Body of pancreas (tissue), 4 donors: ENCODE results near the gene G3BP1. TPM values are rescaled to one million over a fixed set of nuclear protein-coding genes. Genes with fewer than 3 reads are reported as not detected.

Experiments used
- ATAC-seq: fragments of 150-250 bp; one replicate; pipeline ENCODE4 v1.9.1; 2016
- DNase-seq, 4 donors: peaks; one replicate each; pipeline ENCODE4 v3.0.0-alpha.2; 2019
- H3K27ac ChIP-seq, 4 donors: fragments of 200-600 bp; sonication (generic); 1 replicate in 3 of 4; 2 replicates in 1 of 4; pipeline versions ENCODE4 v1.5.1 to v1.6.1; 2016 to 2019; ENCODE audit warnings: mild to moderate bottlenecking in 1 of 4, mixed read lengths in 1 of 4, moderate library complexity in 1 of 4
- H3K27me3 ChIP-seq, 2 donors: fragments of 200-600 bp; sonication (generic); one replicate each; pipeline ENCODE4 v1.6.0; 2016; ENCODE audit warnings: mild to moderate bottlenecking in 1 of 2
- H3K36me3 ChIP-seq, 2 donors: fragments of 200-600 bp; sonication (generic); replicated peaks in 1 of 2; 2 replicates each; pipeline ENCODE4 v1.5.1; 2016; ENCODE audit warnings: low read depth in 2 of 2; ENCODE audit not compliant: insufficient read depth in 1 of 2
- H3K4me1 ChIP-seq: fragments of 200-600 bp; sonication (generic); one replicate; pipeline ENCODE4 v1.6.0; 2016
- H3K4me3 ChIP-seq, 2 donors: fragments of 200-600 bp; sonication (generic); 1 replicate in 1 of 2; 2 replicates in 1 of 2; pipeline ENCODE4 v1.5.1; 2016 to 2019
- H3K9me3 ChIP-seq, 3 donors: fragments of 200-600 bp; sonication (generic); 1 replicate in 2 of 3; 2 replicates in 1 of 3; pipeline ENCODE4 v1.5.1; 2016
- CTCF ChIP-seq, 7 experiments: fragments of 450-650 bp in 4 of 7; fragments of 200-600 bp in 3 of 7; sonication (generic) in 3 of 7; IDR thresholded peaks; one replicate each; pipeline ENCODE4 v1.5.1; 2016 to 2019; ENCODE audit warnings: antibody characterized with exemption in 7 of 7
- POLR2A ChIP-seq, 3 donors: fragments of 450-650 bp; IDR thresholded peaks; one replicate each; pipeline ENCODE4 v1.6.1; 2016; ENCODE audit warnings: antibody characterized with exemption in 3 of 3, mild to moderate bottlenecking in 2 of 3
- WGBS, 2 donors: methylation state at CpG; one replicate each; pipeline ENCODE4 v1.1.5; 2017; 5-methylcytosine and 5-hydroxymethylcytosine counted together
- intact Hi-C: fragments of 100-400 bp; cut with DNase I; formaldehyde crosslinking; loops from one replicate; pipeline ENCODE4 v1.15.1; 2023
- total RNA-seq, 2 donors: library from RNA; depleted of rRNA; stranded (reverse); fragments of >200 nt; gene quantifications; one replicate each; pipeline ENCODE4 v1.1.0, GENCODE V29; 2016

Gene G3BP1
- total RNA-seq, 2 donors from 2014 or later, result 34.6 to 64.3 TPM

DNA sequence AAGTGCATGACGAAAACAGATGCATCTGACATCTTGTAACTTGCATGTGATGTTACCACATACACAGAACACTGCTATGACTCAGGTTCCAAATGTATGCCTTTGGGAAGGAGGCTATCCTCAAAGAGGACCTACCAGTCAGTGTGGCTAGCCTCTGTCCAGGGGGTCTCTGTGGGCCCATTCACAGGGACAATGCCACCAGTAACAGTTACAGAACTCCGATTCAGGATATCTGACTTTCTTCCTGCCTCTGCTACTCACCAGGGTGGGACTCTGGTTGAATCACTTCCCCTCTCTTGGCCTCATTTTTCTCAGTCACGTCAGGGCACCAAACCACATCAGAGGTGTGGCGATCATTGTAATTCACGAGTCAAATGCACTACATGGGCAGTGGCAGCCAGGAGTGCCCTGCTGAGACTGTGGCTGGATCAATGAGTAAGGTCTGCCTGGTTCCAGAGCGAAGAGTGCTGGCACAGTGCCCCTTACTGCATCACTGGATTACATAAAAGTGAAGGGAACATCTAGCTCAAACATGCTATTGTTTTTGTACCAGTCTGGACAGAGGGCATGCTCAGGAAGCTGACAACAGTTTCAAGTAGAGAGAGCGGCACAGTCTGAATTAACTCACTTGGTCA lies 26.6 kb upstream of the G3BP1 start:
- peak in 3 of 4 donors; percentile 36 to 48 (median 41) for DNase-seq
- whole genome bisulfite sequencing, 2 donors, result 57 to 73% methylated on average over 7 of the region's 7 CpGs
- peaks cover 8% of the 10 kb centered on the region for H3K4me1 ChIP-seq
- H3K27me3 ChIP-seq, result no peaks in the 10 kb centered on the region
- TF ChIP-seq POLR2A (IDR thresholded peaks at IDR 0.05), result no peak
- no peak for TF ChIP-seq CTCF (IDR thresholded peaks at IDR 0.05)
- no peak for ATAC-seq
- peaks cover 0 to 3% of the 10 kb centered on the region in 2 donors for H3K36me3 ChIP-seq
- H3K27ac ChIP-seq, result peak overlapping the region in 1 of 4 donors; percentile 12
- intact Hi-C loops, result loop anchor here (10.0 kb wide), 1 partner anchor 80 kb away; no protein-coding TSS in a partner anchor
- no peak overlapping the region for H3K4me3 ChIP-seq
- no peaks in the 10 kb centered on the region for H3K9me3 ChIP-seq

GRCh38 chr5:151750121-151750520 lies 21.6 kb upstream of the G3BP1 start:
- peaks cover 0 to 3% of the 10 kb centered on the region in 2 donors for H3K36me3 ChIP-seq
- no peak for DNase-seq
- H3K9me3 ChIP-seq, result no peaks in the 10 kb centered on the region
- H3K4me1 ChIP-seq, result peaks cover 1% of the 10 kb centered on the region
- WGBS, 2 donors, result 92 to 93% methylated on average over 4 of the region's 4 CpGs
- intact Hi-C loops, result no loop called here
- H3K27ac ChIP-seq, result no peak overlapping the region
- ATAC-seq, result no peak
- no peak overlapping the region for H3K4me3 ChIP-seq
- TF ChIP-seq POLR2A (IDR thresholded peaks at IDR 0.05), result no peak
- TF ChIP-seq CTCF (IDR thresholded peaks at IDR 0.05), result no peak
- no peaks in the 10 kb centered on the region for H3K27me3 ChIP-seq

DNA sequence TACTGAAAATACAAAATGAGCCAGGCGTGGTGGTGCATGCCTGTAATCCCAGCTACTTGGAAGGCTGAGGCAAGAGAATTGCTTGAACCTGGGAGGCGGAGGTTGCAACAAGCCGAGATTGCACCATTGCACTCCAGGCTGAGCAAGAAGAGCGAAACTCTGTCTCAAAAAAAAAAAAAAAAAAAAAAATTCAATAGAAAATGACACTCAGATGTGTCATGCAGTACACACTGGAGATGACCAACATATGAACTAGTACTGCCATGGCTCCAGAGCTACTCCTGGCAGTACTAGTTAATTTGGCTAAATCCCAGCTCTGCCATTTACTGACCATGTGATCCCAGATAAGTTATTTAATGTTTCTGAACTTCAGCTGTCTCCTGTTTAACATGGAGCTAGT lies 20.7 kb upstream of the G3BP1 start:
- 96 to 97% methylated on average over 4 of the region's 4 CpGs for WGBS, 2 donors
- H3K36me3 ChIP-seq, result no peaks in the 10 kb centered on the region
- no peak for ATAC-seq

DNA sequence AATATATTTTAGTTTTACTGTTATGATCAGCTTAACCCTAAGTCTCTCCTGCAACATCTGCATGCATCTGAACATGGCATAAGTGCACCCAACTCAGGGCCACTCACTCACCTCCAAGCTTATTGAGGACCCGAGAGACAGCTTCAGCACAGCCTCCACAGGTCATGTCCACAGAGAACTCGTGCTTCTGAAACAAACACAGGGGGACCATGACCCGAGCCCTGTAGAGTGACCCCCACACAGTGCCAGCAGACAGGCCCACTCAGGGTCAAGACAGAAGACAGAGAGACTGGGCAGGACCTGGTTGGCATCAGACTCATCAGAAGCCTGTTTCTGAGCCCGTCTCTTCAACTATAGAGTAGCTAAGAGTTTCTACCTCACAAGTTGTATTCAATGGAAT lies 20.2 kb upstream of the G3BP1 start:
- 93 to 96% methylated on average over 4 of the region's 4 CpGs for WGBS, 2 donors
- no peak overlapping the region for H3K4me3 ChIP-seq
- no peaks in the 10 kb centered on the region for H3K36me3 ChIP-seq
- H3K27ac ChIP-seq, result no peak overlapping the region
- ATAC-seq (no peak), DNase-seq (no peak)
- H3K9me3 ChIP-seq, result no peaks in the 10 kb centered on the region
- no peaks in the 10 kb centered on the region for H3K27me3 ChIP-seq
- TF ChIP-seq CTCF (IDR thresholded peaks at IDR 0.05), result no peak
- no peak for TF ChIP-seq POLR2A (IDR thresholded peaks at IDR 0.05)
- H3K4me1 ChIP-seq, result peaks cover 13% of the 10 kb centered on the region
- intact Hi-C loops, result no loop called here

More for the DNA sequence above, 20.7 kb upstream of the G3BP1 start:
- no peak overlapping the region for H3K4me3 ChIP-seq
- TF ChIP-seq POLR2A (IDR thresholded peaks at IDR 0.05) (no peak), CTCF (IDR thresholded peaks at IDR 0.05) (no peak)
- no peak overlapping the region for H3K27ac ChIP-seq
- no peak for DNase-seq
- no peaks in the 10 kb centered on the region for H3K9me3 ChIP-seq
- H3K27me3 ChIP-seq, result no peaks in the 10 kb centered on the region
- intact Hi-C loops, result no loop called here
- peaks cover 8% of the 10 kb centered on the region for H3K4me1 ChIP-seq

DNA sequence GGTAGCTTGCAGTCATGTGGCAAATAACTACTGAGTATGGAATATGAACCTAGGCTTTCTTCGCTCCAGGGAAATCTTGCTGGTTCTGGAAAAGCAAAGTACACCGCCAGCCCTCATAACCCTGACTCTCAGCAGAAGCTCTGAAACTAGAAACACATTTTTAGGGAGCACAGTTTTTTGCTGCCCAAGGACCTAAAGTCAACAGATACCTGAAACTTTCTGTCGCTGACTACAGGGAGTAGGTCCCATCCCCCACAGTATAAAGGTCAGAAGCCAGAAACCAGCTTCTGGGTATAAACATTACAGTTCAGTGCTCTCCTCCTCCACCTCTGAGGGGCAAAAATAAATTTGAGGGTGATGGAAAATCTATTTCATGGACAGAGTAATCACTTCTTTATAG lies 16.4 kb upstream of the G3BP1 start:
- WGBS, 2 donors, result 67% methylated on average over 3 of the region's 3 CpGs
- no peak overlapping the region for H3K27ac ChIP-seq
- TF ChIP-seq CTCF (IDR thresholded peaks at IDR 0.05), result no peak
- TF ChIP-seq POLR2A (IDR thresholded peaks at IDR 0.05), result no peak
- no peak for ATAC-seq
- peaks cover 33% of the 10 kb centered on the region for H3K4me1 ChIP-seq
- H3K9me3 ChIP-seq, result no peaks in the 10 kb centered on the region
- intact Hi-C loops, result no loop called here
- H3K27me3 ChIP-seq, result no peaks in the 10 kb centered on the region
- no peak overlapping the region for H3K4me3 ChIP-seq
- no peaks in the 10 kb centered on the region for H3K36me3 ChIP-seq
- peak in 2 of 4 donors; percentile 17 to 34 for DNase-seq
